Pancreas (tissue), 10 donors: ENCODE measurements around the gene ZNF491. TPM values are rescaled to one million over a fixed set of nuclear protein-coding genes. Genes with fewer than 3 reads are reported as not detected.

ENCODE experiments used
- ATAC-seq, 4 donors: fragments of 200-7000 bp; cut with Tn5 transposase; one replicate each; pipeline versions ENCODE4 v1.8.0 to v1.9.1; 2020; ENCODE audit warnings: mild to moderate bottlenecking in 4 of 4, moderate library complexity in 4 of 4
- DNase-seq, 6 donors: peaks; one replicate each; pipeline ENCODE4 v3.0.0-alpha.2; 2020
- FAIRE-seq: peaks from 2 replicates; lab custom pipeline; 2012; peaks lifted over from hg19 to GRCh38; lab: Jason Lieb, UNC
- H3K27ac ChIP-seq, 4 donors: fragments of 200-600 bp; sonication (generic); 1 replicate in 3 of 4; 2 replicates in 1 of 4; pipeline versions ENCODE4 v1.5.0 to v1.8.0; 2020
- H3K27me3 ChIP-seq, 4 donors: fragments of 200-600 bp; one replicate each; pipeline ENCODE4 v1.8.0; 2021
- H3K36me3 ChIP-seq, 3 donors: fragments of 200-600 bp; sonication (generic) in 1 of 3; one replicate each; pipeline versions ENCODE4 v1.5.0 to v1.8.0; 2020 to 2021
- H3K4me1 ChIP-seq, 3 donors: fragments of 200-600 bp; one replicate each; pipeline ENCODE4 v1.8.0; 2021
- H3K4me3 ChIP-seq, 4 donors: fragments of 200-600 bp; sonication (generic) in 2 of 4; one replicate each; pipeline versions ENCODE4 v1.5.0 to v1.8.0; 2020 to 2021
- H3K9me3 ChIP-seq, 4 donors: fragments of 200-600 bp; one replicate each; pipeline ENCODE4 v1.8.0; 2021
- CTCF ChIP-seq, 4 donors: fragments of 200-600 bp; sonication (generic) in 3 of 4; IDR thresholded peaks; one replicate each; pipeline versions ENCODE4 v1.5.0 to v1.8.0; 2021; ENCODE audit warnings: antibody characterized with exemption in 4 of 4
- WGBS, 2 donors: extraction: QIAGEN DNeasy Blood & Tissue Kit; methylation state at CpG; one replicate each; pipeline ENCODE4 v1.1.7; 2013; 5-methylcytosine and 5-hydroxymethylcytosine counted together
- intact Hi-C, 3 donors: fragments of 100-400 bp; cut with DNase I; formaldehyde crosslinking; loops; one replicate each; pipeline versions ENCODE4 v1.11.1 to v1.14.2; 2022
- polyA plus RNA-seq, 2 donors: library from polyadenylated mRNA; stranded (reverse); fragments of 200-250 nt; gene quantifications; one replicate each; pipeline ENCODE4 v1.2.3, GENCODE V29; 2013
- total RNA-seq, 6 donors: library from RNA; stranded (reverse); fragmentation: NEBNext Ultra II Directional in 4 of 6; extraction: Animal tissue kit (Norgen Biotek cat#: 25700) in 4 of 6; gene quantifications; one replicate each; pipeline versions ENCODE4 v1.2.1 to v1.2.4, GENCODE V29; 2021 to 2023
- donor health status: healthy with polysubstance abuse.
- donor health status: DM: no; HTN: no; CAD: no; lungs with moderate emphysema.
- donor health status: DM: no; HTN: no; CAD: no.
- donor health status: control.
- donor health status: control.
- donor health status: Bipolar disorder and iron deficiency.
- donor health status: DM: yes; HTN: yes; CAD: no.
- donor health status: DM: no; HTN: no; CAD: no.
- donor health status: DM: no; HTN: no; CAD: no.
- donor health status: DM: yes; HTN: yes; CAD: no.

ZNF491 gene
- total RNA-seq (1 to 10 TPM in 4 of 6 donors, under 1 TPM in 2; 0.95 to 3.3 (median 1.4) TPM), polyA plus RNA-seq (1 to 10 TPM; 1.1 to 1.2 TPM)

- peak; percentile 91 to 97 (median 94) for DNase-seq
- Histone ChIP-seq H3K27ac (peak within 1 kb of the TSS; percentile 86 to 89 (median 86)), H3K4me3 (peak within 1 kb of the TSS; percentile 57 to 86 (median 66)), H3K4me1 (peaks cover 0 to 6% (median 6%) of the 10 kb centered on the region in 3 donors), H3K9me3 (no peaks in the 10 kb centered on the region), H3K36me3 (no peaks in the 10 kb centered on the region), H3K27me3 (no peaks in the 10 kb centered on the region)
- peak in 1 of 4 donors; percentile 7 for TF ChIP-seq CTCF (IDR thresholded peaks at IDR 0.05)
- intact Hi-C loops: loop anchor here in 1 of 3 donors (10.0 kb wide), 1 partner anchor 196 kb away; no protein-coding TSS in a partner anchor
- peak; percentile 96 to 99 (median 96) for ATAC-seq
- 0 to 1% methylated on average over 56 of the region's 56 CpGs for WGBS, 2 donors
- FAIRE-seq: peak; percentile 45
These were observed at the start of gene ZNF491 for GRCh38 chr19:11798391-11799330. Gene ZNF491 (plus strand): TSS chr19:11798523. CDS start chr19:11805954, 7,431 bp downstream.

- intact Hi-C loops: no loop called here
- H3K27ac ChIP-seq: no peak overlapping the region
- TF ChIP-seq CTCF (IDR thresholded peaks at IDR 0.05): no peak
- H3K4me1 ChIP-seq: no peaks in the 10 kb centered on the region
- 40 to 43% methylated on average over 2 of the region's 2 CpGs for WGBS, 2 donors
- ATAC-seq (no peak), FAIRE-seq (no peak), DNase-seq (no peak)
- no peak overlapping the region for H3K4me3 ChIP-seq
- no peaks in the 10 kb centered on the region for H3K36me3 ChIP-seq
- H3K27me3 ChIP-seq: no peaks in the 10 kb centered on the region
- H3K9me3 ChIP-seq: peaks cover 0 to 13% (median 0%) of the 10 kb centered on the region in 4 donors
These were observed 48.6 kb upstream of the ZNF491 start for GRCh38 chr19:11749751-11750150.

- H3K4me1 ChIP-seq: no peaks in the 10 kb centered on the region
- no peak for ATAC-seq
These were observed 46.0 kb upstream of the ZNF491 start for GRCh38 chr19:11752244-11752736.

GRCh38 chr19:11754663-11755062 lies 43.7 kb upstream of the ZNF491 start:
- Histone ChIP-seq H3K27me3 (no peaks in the 10 kb centered on the region), H3K36me3 (no peaks in the 10 kb centered on the region), H3K27ac (no peak overlapping the region), H3K9me3 (peaks cover 0 to 7% (median 0%) of the 10 kb centered on the region in 4 donors), H3K4me3 (no peak overlapping the region), H3K4me1 (no peaks in the 10 kb centered on the region)
- TF ChIP-seq CTCF (IDR thresholded peaks at IDR 0.05): no peak
- no peak for FAIRE-seq
- ATAC-seq: no peak
- no peak for DNase-seq
- intact Hi-C loops: no loop called here
- WGBS, 2 donors: 69 to 79% methylated on average over 4 of the region's 4 CpGs

More at GRCh38 chr19:11752244-11752736, 46.0 kb upstream of the ZNF491 start:
- no peak for TF ChIP-seq CTCF (IDR thresholded peaks at IDR 0.05)
- DNase-seq (no peak), FAIRE-seq (no peak)
- Histone ChIP-seq H3K9me3 (peaks cover 0 to 13% (median 0%) of the 10 kb centered on the region in 4 donors), H3K27me3 (no peaks in the 10 kb centered on the region), H3K36me3 (no peaks in the 10 kb centered on the region), H3K27ac (no peak overlapping the region), H3K4me3 (no peak overlapping the region)
- intact Hi-C loops: no loop called here
- 35 to 76% methylated on average over 2 of the region's 2 CpGs for WGBS, 2 donors
